IMR-90 (cell line): ENCODE data around the gene CHMP1A. TPM values are rescaled to one million over a fixed set of nuclear protein-coding genes. Genes with fewer than 3 reads are reported as not detected.

Experiments used
- ATAC-seq: fragments of 200-7000 bp; cut with Tn5 transposase; 2 replicates; pipeline ENCODE4 v1.9.1; 2020; ENCODE audit warnings: low read depth, mild to moderate bottlenecking, moderate library complexity
- BruUV-seq: library from RNA; stranded (reverse); fragments of 400-500 nt; replicated peaks from 2 replicates; lab custom pipeline; 2021; lab: Mats Ljungman, UMichigan
- CTCF ChIA-PET: fragments of 300-600 bp; formaldehyde crosslinking; extraction: SDS; loops from one replicate; lab custom pipeline; 2021; ENCODE audit warnings: antibody characterized with exemption; lab: Yijun Ruan, JAX
- POLR2A ChIA-PET: fragments of 300-600 bp; sonication (Branson Sonifier 250); formaldehyde crosslinking; loops from one replicate; lab custom pipeline; 2022; ENCODE audit warnings: antibody characterized with exemption; ENCODE audit not compliant: unreplicated experiment; lab: Charles Lee
- DNase-seq: peaks from one replicate; pipeline ENCODE4 v3.0.0; 2013
- H2AFZ ChIP-seq: replicated peaks from 2 replicates; pipeline ENCODE3; 2013; ENCODE audit warnings: low read length, mild to moderate bottlenecking; ENCODE audit not compliant: poor library complexity
- H2AK5ac ChIP-seq: 2 replicates; pipeline ENCODE4 v1.6.1; 2013; ENCODE audit warnings: low read depth, low read length, inconsistent platforms
- H2AK9ac ChIP-seq: replicated peaks from 2 replicates; pipeline ENCODE3; 2013; ENCODE audit warnings: mild to moderate bottlenecking, low read depth, low read length, moderate library complexity; ENCODE audit not compliant: poor library complexity
- H2BK120ac ChIP-seq: 2 replicates; pipeline ENCODE4 v1.6.1; 2013; ENCODE audit warnings: low read depth, low read length, inconsistent platforms
- H2BK15ac ChIP-seq: 3 replicates; pipeline ENCODE4 v1.6.1; 2013; ENCODE audit warnings: low read depth, low read length, inconsistent platforms
- H2BK20ac ChIP-seq: 2 replicates; pipeline ENCODE4 v1.6.1; 2013; ENCODE audit warnings: low read depth, mild to moderate bottlenecking, inconsistent platforms, low read length, moderate library complexity
- H2BK5ac ChIP-seq: 2 replicates; pipeline ENCODE4 v1.6.1; 2013; ENCODE audit warnings: mild to moderate bottlenecking, low read depth, low read length, inconsistent platforms; ENCODE audit not compliant: poor library complexity, severe bottlenecking
- H3K14ac ChIP-seq: replicated peaks from 2 replicates; pipeline ENCODE4 v1.6.1; 2013; ENCODE audit warnings: low read depth, low read length, inconsistent platforms
- H3K18ac ChIP-seq: 2 replicates; pipeline ENCODE4 v1.6.1; 2013; ENCODE audit warnings: low read depth, low read length, control low read depth
- H3K23ac ChIP-seq: 2 replicates; pipeline ENCODE4 v1.6.1; 2013; ENCODE audit warnings: low read depth, low read length, inconsistent platforms
- H3K27ac ChIP-seq: 2 replicates; pipeline ENCODE4 v1.5.1; 2013; ENCODE audit warnings: mild to moderate bottlenecking, control low read depth, low read length; ENCODE audit not compliant: insufficient read depth
- H3K27me3 ChIP-seq: 2 replicates; pipeline ENCODE4 v1.6.1; 2013; ENCODE audit warnings: low read length; ENCODE audit not compliant: control insufficient read depth, insufficient read depth
- H3K36me3 ChIP-seq: 2 replicates; pipeline ENCODE4 v1.6.1; 2013; ENCODE audit warnings: low read length, mixed read lengths; ENCODE audit not compliant: control insufficient read depth, insufficient read depth
- H3K4ac ChIP-seq: 2 replicates; pipeline ENCODE4 v1.6.1; 2013; ENCODE audit warnings: low read depth, low read length, inconsistent platforms
- H3K4me1 ChIP-seq: 2 replicates; pipeline ENCODE4 v1.6.1; 2013; ENCODE audit warnings: low read length, mixed read lengths; ENCODE audit not compliant: control insufficient read depth, insufficient read depth
- H3K4me2 ChIP-seq: 2 replicates; pipeline ENCODE4 v1.6.1; 2013; ENCODE audit warnings: low read depth, mild to moderate bottlenecking, control low read depth, low read length, moderate library complexity
- H3K4me3 ChIP-seq: 2 replicates; pipeline ENCODE4 v1.5.1; 2013; ENCODE audit warnings: low read depth, mild to moderate bottlenecking, control low read depth, low read length, moderate library complexity; ENCODE audit not compliant: insufficient read depth
- H3K56ac ChIP-seq: 2 replicates; pipeline ENCODE4 v1.6.1; 2013; ENCODE audit warnings: low read length, inconsistent platforms; ENCODE audit not compliant: insufficient read depth; ENCODE audit errors: extremely low read depth
- H3K79me1 ChIP-seq, 2 experiments: 2 replicates each; pipeline ENCODE4 v1.6.1; 2013; ENCODE audit warnings: low read length in 2 of 2, inconsistent platforms in 1 of 2, low read depth in 1 of 2
- H3K9ac ChIP-seq: 2 replicates; pipeline ENCODE4 v1.6.1; 2013; ENCODE audit warnings: low read depth, low read length, control low read depth
- H3K9me1 ChIP-seq: 2 replicates; pipeline ENCODE4 v1.6.1; 2013; ENCODE audit warnings: low read length, inconsistent platforms; ENCODE audit not compliant: insufficient read depth
- H3K9me3 ChIP-seq: 2 replicates; pipeline ENCODE4 v1.6.1; 2013; ENCODE audit warnings: low read length; ENCODE audit not compliant: control insufficient read depth, insufficient read depth
- H4K20me1 ChIP-seq: 2 replicates; pipeline ENCODE4 v1.6.1; 2013; ENCODE audit warnings: low read length, inconsistent platforms; ENCODE audit not compliant: insufficient read depth
- H4K5ac ChIP-seq: 2 replicates; pipeline ENCODE4 v1.6.1; 2013; ENCODE audit warnings: mild to moderate bottlenecking, low read depth, low read length, control low read depth
- H4K8ac ChIP-seq, 2 experiments: 2 replicates each; pipeline ENCODE4 v1.6.1; 2013; ENCODE audit warnings: low read depth in 2 of 2, low read length in 2 of 2, control low read depth in 1 of 2, inconsistent platforms in 1 of 2
- H4K91ac ChIP-seq: 2 replicates; pipeline ENCODE4 v1.6.1; 2013; ENCODE audit warnings: low read depth, low read length, inconsistent platforms; ENCODE audit not compliant: insufficient read depth
- CEBPB ChIP-seq: IDR thresholded peaks from 2 replicates; pipeline ENCODE4 v1.6.1; 2012; ENCODE audit warnings: low read depth, low read length, improper control_type of control experiment
- MXI1 ChIP-seq: IDR thresholded peaks from 2 replicates; pipeline ENCODE4 v1.6.1; 2012; ENCODE audit warnings: low read depth, mild to moderate bottlenecking, low read length, moderate library complexity, borderline replicate concordance
- RAD21 ChIP-seq: IDR thresholded peaks from 2 replicates; pipeline ENCODE4 v1.6.1; 2012; ENCODE audit warnings: low read length, improper control_type of control experiment
- WGBS, 2 experiments: methylation state at CpG; one replicate each; pipeline versions ENCODE4 v1.1.5 to v1.1.7; 2013; ENCODE audit warnings: missing lambda C conversion rate in 2 of 2; ENCODE audit not compliant: insufficient read length in 1 of 2; ENCODE audit errors: extremely low coverage in 2 of 2; 5-methylcytosine and 5-hydroxymethylcytosine counted together
- dilution Hi-C: fragments of 300-500 bp; cut with HindIII; formaldehyde crosslinking; loops from one replicate; pipeline ENCODE4 v1.14.3; 2018; ENCODE audit warnings: low sequenced_read_pairs; ENCODE audit not compliant: unreplicated experiment
- in situ Hi-C: fragments of 300-500 bp; cut with MboI; formaldehyde crosslinking; loops from 3 replicates; pipeline ENCODE4 v1.14.3; 2019; ENCODE audit warnings: low sequenced_read_pairs, inconsistent platforms, mixed read lengths
- intact Hi-C: fragments of 100-400 bp; cut with micrococcal nuclease; formaldehyde crosslinking; loops from 2 replicates; pipeline ENCODE4 v1.10.0; 2022
- polyA plus RNA-seq, 3 experiments: library from polyadenylated mRNA; depleted of rRNA; stranded (reverse); fragments of >200 nt; gene quantifications; 2 replicates each; pipeline ENCODE4 v1.2.3, GENCODE V29; 2012; ENCODE audit warnings: low replicate concordance in 1 of 3
- total RNA-seq: library from RNA; depleted of rRNA; stranded (reverse); fragments of >200 nt; gene quantifications from 2 replicates; pipeline ENCODE4 v1.2.3, GENCODE V29; 2012

Gene CHMP1A
- total and polyA plus RNA-seq, 2 of the 4 experiments (the other 2 are of a cell fraction): 97.3 to 99.8 TPM

- peak; percentile 37 for ATAC-seq
- H4K8ac ChIP-seq: no peak overlapping the region
- no peak overlapping the region for H2BK5ac ChIP-seq
- no peaks in the 10 kb centered on the region for H3K79me1 ChIP-seq
- H3K9ac ChIP-seq: no peak overlapping the region
- H2AK5ac ChIP-seq: no peak overlapping the region; the same call in 1 of the 2 replicates
- H2BK20ac ChIP-seq: no peak overlapping the region
- H2AFZ ChIP-seq: no peak overlapping the region
- no peak overlapping the region for H2BK15ac ChIP-seq
- H3K9me1 ChIP-seq: no peaks in the 10 kb centered on the region
- H2AK9ac ChIP-seq: no peak overlapping the region
- TF ChIP-seq CEBPB (peak; percentile 75), RAD21 (no peak), MXI1 (no peak)
- H3K4me2 ChIP-seq: no peak overlapping the region
- WGBS, 2 experiments: no CpG with 5 or more reads among the region's 16 CpGs
- H3K27ac ChIP-seq: no peak overlapping the region
- no peak for DNase-seq
- ChIA-PET POLR2A (no interaction called here), CTCF (no interaction called here)
- H3K4ac ChIP-seq: no peak overlapping the region
- H3K18ac ChIP-seq: no peak overlapping the region
- in situ Hi-C loops: no loop called here
- no peak overlapping the region for H4K91ac ChIP-seq
- no peaks in the 10 kb centered on the region for H3K36me3 ChIP-seq
- no peak overlapping the region for H3K56ac ChIP-seq
- H3K9me3 ChIP-seq: no peaks in the 10 kb centered on the region
- intact Hi-C loops: no loop called here
- H4K20me1 ChIP-seq: no peaks in the 10 kb centered on the region
- H4K5ac ChIP-seq: no peak overlapping the region
- no TSS peak for BruUV-seq
- H3K14ac ChIP-seq: no peak overlapping the region
- dilution Hi-C loops: no loop called here
- H3K4me3 ChIP-seq: no peak overlapping the region
- no peak overlapping the region for H2BK120ac ChIP-seq
- H3K23ac ChIP-seq: no peak overlapping the region
- H3K4me1 ChIP-seq: peaks cover 2% of the 10 kb centered on the region; the same call in 1 of the 2 replicates
- peaks cover 22% of the 10 kb centered on the region for H3K27me3 ChIP-seq
Observed at GRCh38 chr16:89618109-89618998, 39.2 kb downstream of the CHMP1A start.
